ENCODE data around the gene GPC5.

The GPC5 gene

GRCh38 chr13:92767468-92767867 lies 1369.0 kb downstream of the GPC5 start:
- Histone ChIP-seq H3K9me2 (ENCODE audit: low read depth, low read length) (no peaks in the 10 kb centered on the region), H3K9me3 (ENCODE audit: low read length) (no peaks in the 10 kb centered on the region), H2AFZ (ENCODE audit: low read length) (no peak overlapping the region), H3F3A (ENCODE audit: insufficient read depth, low read length) (no peaks in the 10 kb centered on the region), H3K79me2 (ENCODE audit: insufficient read depth, low read length) (no peaks in the 10 kb centered on the region), H3K4me1 (ENCODE audit: insufficient read depth, low read length, severe bottlenecking) (no peaks in the 10 kb centered on the region), H3K36me3 (ENCODE audit: insufficient read depth, low read length) (no peaks in the 10 kb centered on the region), H3K27me3 (ENCODE audit: insufficient read depth, low read length) (no peaks in the 10 kb centered on the region), H3K9ac (ENCODE audit: low read length) (no peak overlapping the region), H3K27ac (ENCODE audit: low read depth, low read length, poor library complexity, severe bottlenecking) (no peak overlapping the region), H3K4me2 (ENCODE audit: low read length) (no peak overlapping the region), H4K20me1 (ENCODE audit: insufficient read depth, low read length) (no peaks in the 10 kb centered on the region), H3K4me3 (ENCODE audit: low read depth, low read length, poor library complexity, severe bottlenecking) (no peak overlapping the region)
- TF ChIP-seq CTCF (IDR thresholded peaks at IDR 0.05; ENCODE audit: low read length) (no peak), EZH2 (IDR thresholded peaks at IDR 0.05; ENCODE audit: borderline replicate concordance, low read length) (no peak)

GRCh38 chr13:92768602-92769001 lies 1370.2 kb downstream of the GPC5 start:
- no peak overlapping the region for H2AFZ ChIP-seq (ENCODE audit: low read length)

GRCh38 chr13:92769046-92769445 lies 1370.6 kb downstream of the GPC5 start:
- no peak for TF ChIP-seq EZH2 (IDR thresholded peaks at IDR 0.05; ENCODE audit: borderline replicate concordance, low read length)
- Histone ChIP-seq H3K4me1 (ENCODE audit: insufficient read depth, low read length, severe bottlenecking) (no peaks in the 10 kb centered on the region), H3K9me3 (ENCODE audit: low read length) (no peaks in the 10 kb centered on the region), H4K20me1 (ENCODE audit: insufficient read depth, low read length) (no peaks in the 10 kb centered on the region), H3K36me3 (ENCODE audit: insufficient read depth, low read length) (no peaks in the 10 kb centered on the region), H3K27ac (ENCODE audit: low read depth, low read length, poor library complexity, severe bottlenecking) (no peak overlapping the region), H3F3A (ENCODE audit: insufficient read depth, low read length) (no peaks in the 10 kb centered on the region), H2AFZ (ENCODE audit: low read length) (no peak overlapping the region), H3K4me3 (ENCODE audit: low read depth, low read length, poor library complexity, severe bottlenecking) (no peak overlapping the region), H3K9me2 (ENCODE audit: low read depth, low read length) (no peaks in the 10 kb centered on the region), H3K27me3 (ENCODE audit: insufficient read depth, low read length) (no peaks in the 10 kb centered on the region), H3K9ac (ENCODE audit: low read length) (no peak overlapping the region), H3K4me2 (ENCODE audit: low read length) (no peak overlapping the region), H3K79me2 (ENCODE audit: insufficient read depth, low read length) (no peaks in the 10 kb centered on the region)

More at GRCh38 chr13:92768602-92769001, 1370.2 kb downstream of the GPC5 start:
- Histone ChIP-seq H3K9me3 (ENCODE audit: low read length) (no peaks in the 10 kb centered on the region), H3K4me1 (ENCODE audit: insufficient read depth, low read length, severe bottlenecking) (no peaks in the 10 kb centered on the region), H3K4me2 (ENCODE audit: low read length) (no peak overlapping the region), H3K4me3 (ENCODE audit: low read depth, low read length, poor library complexity, severe bottlenecking) (no peak overlapping the region), H3K79me2 (ENCODE audit: insufficient read depth, low read length) (no peaks in the 10 kb centered on the region), H4K20me1 (ENCODE audit: insufficient read depth, low read length) (no peaks in the 10 kb centered on the region), H3F3A (ENCODE audit: insufficient read depth, low read length) (no peaks in the 10 kb centered on the region), H3K27me3 (ENCODE audit: insufficient read depth, low read length) (no peaks in the 10 kb centered on the region), H3K36me3 (ENCODE audit: insufficient read depth, low read length) (no peaks in the 10 kb centered on the region), H3K9ac (ENCODE audit: low read length) (no peak overlapping the region), H3K9me2 (ENCODE audit: low read depth, low read length) (no peaks in the 10 kb centered on the region), H3K27ac (ENCODE audit: low read depth, low read length, poor library complexity, severe bottlenecking) (no peak overlapping the region)
- TF ChIP-seq CTCF (IDR thresholded peaks at IDR 0.05; ENCODE audit: low read length) = no peak
- no peak for TF ChIP-seq EZH2 (IDR thresholded peaks at IDR 0.05; ENCODE audit: borderline replicate concordance, low read length)

GRCh38 chr13:92775658-92776057 lies 1377.2 kb downstream of the GPC5 start:
- Histone ChIP-seq H3K36me3 (ENCODE audit: insufficient read depth, low read length) (no peaks in the 10 kb centered on the region), H4K20me1 (ENCODE audit: insufficient read depth, low read length) (no peaks in the 10 kb centered on the region), H3K79me2 (ENCODE audit: insufficient read depth, low read length) (no peaks in the 10 kb centered on the region), H3K9me2 (ENCODE audit: low read depth, low read length) (no peaks in the 10 kb centered on the region), H3K9ac (ENCODE audit: low read length) (no peak overlapping the region), H3K27me3 (ENCODE audit: insufficient read depth, low read length) (no peaks in the 10 kb centered on the region), H2AFZ (ENCODE audit: low read length) (no peak overlapping the region), H3K27ac (ENCODE audit: low read depth, low read length, poor library complexity, severe bottlenecking) (no peak overlapping the region), H3K9me3 (ENCODE audit: low read length) (no peaks in the 10 kb centered on the region), H3K4me2 (ENCODE audit: low read length) (no peak overlapping the region), H3K4me1 (ENCODE audit: insufficient read depth, low read length, severe bottlenecking) (no peaks in the 10 kb centered on the region), H3F3A (ENCODE audit: insufficient read depth, low read length) (no peaks in the 10 kb centered on the region), H3K4me3 (ENCODE audit: low read depth, low read length, poor library complexity, severe bottlenecking) (no peak overlapping the region)
- TF ChIP-seq EZH2 (IDR thresholded peaks at IDR 0.05; ENCODE audit: borderline replicate concordance, low read length) (no peak), CTCF (IDR thresholded peaks at IDR 0.05; ENCODE audit: low read length) (no peak)

Data from OCI-LY1 (cell line).